ENCODE data around the gene SLC44A4.
"Not testable (repeated sequence)": the region's sequence is repeated elsewhere in the genome, so short reads cannot be mapped to it uniquely, and the experiment has no call there.

Gene SLC44A4

DNA sequence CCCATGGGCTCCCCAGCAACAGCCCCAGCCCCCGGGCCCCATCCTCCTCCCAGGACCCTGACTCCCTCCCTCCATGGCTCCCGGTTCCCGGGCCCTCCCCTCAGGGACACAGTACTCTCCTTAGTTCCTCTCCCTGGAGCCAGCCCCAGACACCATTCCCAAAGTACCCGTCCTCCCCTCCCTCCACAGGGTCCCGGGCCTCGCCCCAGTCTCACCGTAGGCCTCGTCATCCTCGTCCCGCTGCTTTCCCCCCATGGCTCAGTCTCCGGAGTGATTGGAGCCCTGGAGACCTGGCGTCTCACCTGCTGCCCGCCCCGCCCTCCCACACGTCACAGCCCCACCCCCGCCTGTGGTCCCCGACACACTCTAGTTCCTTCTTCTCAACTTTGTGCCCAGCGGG, at the start of gene SLC44A4:
Gene SLC44A4, minus strand, starts transcription at position 272 of the 400 bp plus-strand sequence. Its CDS starts 17 bp downstream, at position 255.
- no peak for DNase-seq

DNA sequence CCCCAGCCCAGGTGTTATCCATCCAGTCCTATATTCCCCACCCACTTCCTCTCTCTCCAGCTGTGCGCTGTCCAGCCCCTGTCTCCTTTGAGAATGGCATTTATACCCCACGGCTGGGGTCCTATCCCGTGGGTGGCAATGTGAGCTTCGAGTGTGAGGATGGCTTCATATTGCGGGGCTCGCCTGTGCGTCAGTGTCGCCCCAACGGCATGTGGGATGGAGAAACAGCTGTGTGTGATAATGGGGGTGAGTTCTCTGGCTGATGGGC, 49.8 kb upstream of the SLC44A4 start:
- no peak for DNase-seq

DNA sequence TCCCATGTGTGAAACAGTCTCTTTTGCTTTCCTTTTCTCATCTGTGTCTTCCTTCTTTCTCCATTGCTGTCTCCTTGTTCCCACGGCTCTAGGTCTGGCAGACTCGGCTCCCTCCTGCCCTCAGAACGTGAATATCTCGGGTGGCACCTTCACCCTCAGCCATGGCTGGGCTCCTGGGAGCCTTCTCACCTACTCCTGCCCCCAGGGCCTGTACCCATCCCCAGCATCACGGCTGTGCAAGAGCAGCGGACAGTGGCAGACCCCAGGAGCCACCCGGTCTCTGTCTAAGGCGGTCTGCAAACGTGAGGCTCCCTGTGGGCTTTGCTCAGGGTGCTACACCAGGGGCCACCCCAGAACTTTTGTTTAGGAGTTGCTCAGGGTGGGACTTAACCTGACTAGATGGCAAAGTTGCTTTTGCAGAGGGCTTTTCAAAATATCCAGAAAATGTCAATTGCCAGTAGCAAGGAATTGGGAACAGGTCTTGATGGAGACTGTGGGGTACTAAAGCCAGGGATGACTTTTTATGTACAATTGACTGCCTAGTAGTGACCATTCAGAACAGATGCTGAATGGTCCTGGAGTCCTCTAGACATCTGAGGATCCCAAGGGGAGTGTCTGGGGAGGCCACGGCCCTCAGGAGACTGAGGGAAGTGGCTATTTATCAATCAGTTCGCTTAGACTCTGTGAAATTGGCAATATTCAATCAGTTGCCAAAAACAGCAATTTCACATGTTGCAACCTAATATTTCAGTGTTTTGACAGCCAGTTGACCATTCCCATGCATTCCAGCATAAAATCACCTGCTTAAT, 49.3 kb upstream of the SLC44A4 start:
- DNase-seq: no peak

DNA sequence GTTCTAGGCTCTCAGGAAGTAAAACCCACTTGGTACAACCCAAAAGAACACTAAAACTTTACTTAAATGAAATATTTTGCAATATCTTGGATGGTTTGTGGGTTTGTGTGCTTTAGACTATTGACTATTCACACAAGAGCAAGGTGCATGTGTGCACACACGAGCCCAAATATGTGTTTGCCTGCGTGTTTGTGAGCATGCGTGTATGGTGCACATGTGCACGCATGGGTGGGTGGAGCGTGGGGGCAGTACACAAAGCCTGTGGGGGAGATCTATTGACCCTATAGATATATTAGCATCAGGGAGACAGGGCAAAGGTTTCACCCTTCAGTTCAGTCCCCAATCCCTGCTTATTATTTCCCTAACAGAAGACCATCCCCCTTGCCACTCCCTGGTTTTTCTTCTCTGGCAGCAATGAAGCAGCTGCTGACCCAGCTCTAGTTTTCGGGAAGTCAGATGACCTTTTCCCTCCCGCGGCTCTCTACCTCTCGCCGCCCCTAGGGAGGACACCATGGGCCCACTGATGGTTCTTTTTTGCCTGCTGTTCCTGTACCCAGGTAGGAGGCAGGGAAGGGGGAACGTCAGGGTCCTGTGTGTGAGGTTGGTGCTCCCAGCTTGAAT, 48.6 kb upstream of the SLC44A4 start, which contains the start of gene C2:
Gene C2, plus strand, starts transcription at position 476 of the 621 bp plus-strand sequence. Its CDS starts 36 bp downstream, at position 512.
- no peak for DNase-seq

DNA sequence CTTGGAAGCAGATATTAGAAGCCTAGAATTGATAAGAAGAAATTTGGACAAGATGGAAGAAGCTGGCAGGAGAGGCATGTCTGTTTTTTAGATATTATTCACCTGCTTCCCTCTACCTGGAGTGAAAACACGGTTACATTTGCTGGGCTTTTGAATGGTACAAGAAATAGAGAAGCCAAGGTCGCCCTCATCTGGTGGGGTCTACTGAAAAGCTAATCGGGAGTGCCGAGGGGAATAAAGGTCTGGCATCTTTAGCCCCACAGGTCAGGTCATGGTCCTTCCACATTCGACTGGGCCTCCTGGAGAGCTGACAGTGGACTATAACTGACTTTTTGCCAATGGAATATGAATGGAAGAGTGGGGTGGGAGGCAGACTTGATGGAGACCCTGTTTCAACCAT, 44.1 kb upstream of the SLC44A4 start:
- DNase-seq: no peak

DNA sequence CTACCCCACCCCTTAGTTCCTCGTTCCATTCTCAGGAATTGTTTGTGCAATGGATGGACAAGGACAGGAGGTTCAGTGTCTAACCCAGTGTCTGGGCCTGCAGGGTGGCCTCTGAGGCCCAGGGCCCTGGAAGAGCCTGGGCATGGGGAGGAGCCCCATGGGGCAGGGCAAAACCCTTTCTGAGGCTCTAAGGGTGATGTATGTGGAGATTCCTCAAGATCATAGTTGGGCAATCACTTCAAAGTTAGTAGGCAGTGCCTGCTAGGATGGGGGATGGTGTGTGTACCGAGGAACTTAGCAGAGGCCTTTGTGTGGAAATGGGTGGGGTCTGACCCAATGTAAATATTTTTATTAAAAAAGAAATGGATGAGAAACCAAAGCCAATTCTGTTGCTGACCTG, 42.0 kb upstream of the SLC44A4 start:
- no peak for DNase-seq

DNA sequence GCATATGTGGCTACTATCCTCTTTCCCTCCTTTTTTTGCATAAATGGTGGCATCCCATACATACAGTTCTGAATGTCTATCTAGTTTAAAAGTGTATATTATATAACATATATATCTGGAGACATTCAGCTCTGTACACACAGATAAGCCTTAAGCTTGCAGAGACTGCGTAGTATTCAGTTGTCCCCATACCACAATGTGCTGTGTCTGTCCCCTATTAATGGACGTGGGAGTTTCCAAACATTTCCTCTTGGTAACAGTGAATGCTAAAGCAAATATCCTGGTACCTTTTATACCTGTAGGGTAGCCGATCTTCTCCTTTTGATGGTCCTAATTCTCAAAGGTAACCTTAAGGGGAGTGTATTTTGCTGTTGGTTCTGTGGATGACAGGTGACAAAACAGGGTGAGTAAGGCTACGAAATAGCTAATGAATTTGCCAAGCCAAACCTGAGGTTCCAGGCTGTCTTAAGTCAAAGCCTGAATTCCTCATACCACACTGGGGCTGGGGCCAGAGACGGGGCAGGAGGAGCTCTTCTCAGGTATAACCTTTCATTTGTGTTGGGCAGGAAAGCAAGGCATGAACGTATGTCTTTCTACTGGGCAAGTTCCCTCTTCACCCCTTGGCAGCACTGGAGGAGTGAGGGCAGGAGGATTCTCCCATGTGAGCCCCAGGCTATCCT, 41.0 kb upstream of the SLC44A4 start:
- no peak for DNase-seq

DNA sequence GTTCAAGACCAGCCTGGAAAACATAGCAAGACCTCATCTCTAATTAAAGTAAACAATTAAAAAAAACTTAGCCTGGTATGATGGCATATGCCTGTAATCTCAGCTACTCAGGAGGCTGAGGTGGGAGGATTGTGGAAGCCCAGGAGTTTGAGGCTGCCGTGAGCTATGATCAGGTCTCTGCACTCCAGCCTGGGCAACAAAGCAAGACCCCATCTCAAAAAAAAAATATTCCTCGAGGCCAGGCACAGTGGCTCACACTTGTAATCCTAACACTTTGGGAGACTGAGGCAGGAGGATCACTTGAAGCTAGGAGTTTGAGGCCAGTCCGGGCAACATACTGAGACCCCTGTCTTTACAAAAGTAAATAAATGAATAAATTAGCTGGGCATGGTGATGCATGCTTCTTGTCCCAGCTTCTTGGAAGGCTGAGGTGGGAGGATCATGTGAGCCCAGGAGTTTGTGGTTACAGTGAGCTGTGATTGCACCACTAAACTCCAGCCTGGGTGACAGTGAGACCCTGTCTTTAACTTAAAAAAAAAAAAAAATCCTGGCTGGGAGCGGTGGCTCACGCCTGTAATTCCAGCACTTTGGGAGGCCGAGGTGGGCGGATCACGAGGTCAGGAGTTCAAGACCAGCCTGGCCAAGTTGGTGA, 39.4 kb upstream of the SLC44A4 start:
- DNase-seq: no peak

DNA sequence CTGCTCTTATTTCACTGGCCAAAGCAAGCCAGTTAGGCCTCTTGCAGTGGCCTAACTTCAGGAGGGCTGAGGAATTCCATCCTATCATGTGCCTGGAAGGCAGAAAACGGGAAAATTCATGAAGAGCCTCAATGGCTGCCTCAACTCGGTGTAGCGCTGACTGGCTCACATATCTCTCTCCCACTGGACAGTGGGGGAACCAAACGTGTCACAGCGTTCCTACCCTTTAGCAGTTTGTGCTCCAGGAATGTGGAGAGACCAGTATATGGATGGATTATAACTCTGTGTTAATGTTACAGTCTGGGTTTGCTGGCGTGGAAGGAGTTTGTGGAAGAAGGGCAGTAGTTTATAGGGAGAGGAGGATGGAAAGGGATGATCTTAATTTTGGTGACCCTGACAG, 37.0 kb upstream of the SLC44A4 start:
- DNase-seq: no peak

DNA sequence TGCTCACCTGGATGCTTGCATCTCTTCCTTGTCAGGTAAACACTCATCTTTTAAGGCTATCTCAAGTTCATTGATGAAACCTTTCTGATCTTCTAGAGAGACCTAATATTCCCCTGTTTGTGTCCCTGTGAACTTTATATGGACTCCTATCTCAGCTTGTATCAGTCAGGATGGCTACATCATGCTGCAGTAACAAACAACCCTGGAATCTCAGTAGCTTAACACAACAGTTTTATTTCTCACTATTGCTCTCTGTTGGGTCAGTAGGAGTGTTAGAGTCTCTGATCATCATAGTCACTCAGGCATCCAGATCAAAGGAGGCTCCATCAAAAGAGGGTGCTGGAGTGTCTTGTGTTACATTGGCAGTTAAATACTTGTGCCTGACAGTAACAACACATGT, 36.6 kb upstream of the SLC44A4 start:
- DNase-seq: no peak

DNA sequence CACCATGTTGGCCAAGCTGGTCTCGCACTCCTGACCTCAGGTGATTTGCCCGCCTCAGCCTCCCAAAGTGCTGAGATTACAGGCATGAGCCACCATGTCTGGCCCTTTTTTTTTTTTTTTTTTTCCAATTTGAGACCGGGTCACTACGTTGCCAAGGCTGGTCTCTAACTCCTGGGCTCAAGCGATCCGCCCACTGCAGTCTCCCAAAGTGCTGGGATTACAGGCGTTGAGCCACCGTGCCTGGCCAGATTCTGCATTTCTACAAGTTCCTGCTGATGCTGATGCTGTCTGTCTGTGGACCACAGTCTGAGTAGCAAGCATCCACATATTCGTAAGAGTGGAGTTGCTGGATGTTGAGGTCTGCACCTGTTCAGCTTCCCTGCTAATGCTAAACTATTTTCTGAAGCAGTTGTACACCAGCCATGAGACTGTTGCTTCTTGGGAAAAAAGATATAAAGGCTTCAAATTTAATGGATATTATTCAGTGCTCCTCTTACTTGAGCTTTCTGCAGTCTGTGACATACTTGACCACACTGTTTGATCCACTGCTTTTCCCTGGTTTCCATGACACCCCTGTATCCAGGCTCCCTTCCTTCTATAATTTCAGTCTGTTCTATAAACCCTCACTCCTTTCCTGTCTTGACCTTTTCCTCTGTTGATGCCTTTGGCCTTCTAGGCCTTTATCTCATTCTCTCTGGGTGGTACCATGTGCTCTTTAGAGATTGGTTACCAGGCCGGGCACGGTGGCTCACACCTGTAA, 33.2 kb upstream of the SLC44A4 start:
- no peak for DNase-seq

DNA sequence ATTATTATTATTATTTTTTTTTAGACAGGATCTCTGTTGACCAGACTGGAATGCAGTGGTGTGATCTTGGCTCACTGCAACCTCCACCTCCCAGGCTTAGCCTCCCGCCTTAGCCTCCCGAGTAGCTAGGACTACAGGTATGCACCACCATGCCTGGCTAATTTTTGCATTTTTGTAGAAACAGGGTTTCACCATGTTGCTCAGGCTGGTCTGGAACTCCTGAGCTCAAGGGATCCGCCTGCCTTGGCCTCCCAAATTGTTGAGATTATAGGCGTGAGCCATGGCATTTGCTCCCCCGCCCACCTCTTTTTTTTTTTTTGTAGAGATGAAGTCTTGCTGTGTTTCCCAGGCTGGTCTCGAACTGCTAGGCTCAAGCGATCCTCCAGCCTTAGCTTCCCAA, 30.5 kb upstream of the SLC44A4 start:
- not testable (repeated sequence) for DNase-seq

DNA sequence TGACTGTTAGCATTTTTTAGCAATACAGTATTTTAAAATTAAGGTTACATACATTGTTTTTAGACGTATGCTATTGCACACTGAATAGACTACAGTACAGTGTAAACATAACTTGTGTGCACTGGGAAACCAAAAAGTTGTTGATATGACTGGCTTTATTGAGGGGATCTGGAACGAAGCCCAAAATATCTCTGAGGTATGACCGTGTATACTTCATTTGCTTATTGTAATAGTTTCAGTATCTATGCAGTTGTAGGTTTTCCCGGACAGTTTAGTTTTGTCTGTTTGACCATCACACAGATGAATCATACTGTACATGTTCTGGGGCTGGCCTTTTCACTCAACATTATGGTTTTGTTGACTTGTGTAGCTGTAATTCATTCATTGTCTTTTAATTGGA, 30.0 kb upstream of the SLC44A4 start:
- DNase-seq: no peak

DNA sequence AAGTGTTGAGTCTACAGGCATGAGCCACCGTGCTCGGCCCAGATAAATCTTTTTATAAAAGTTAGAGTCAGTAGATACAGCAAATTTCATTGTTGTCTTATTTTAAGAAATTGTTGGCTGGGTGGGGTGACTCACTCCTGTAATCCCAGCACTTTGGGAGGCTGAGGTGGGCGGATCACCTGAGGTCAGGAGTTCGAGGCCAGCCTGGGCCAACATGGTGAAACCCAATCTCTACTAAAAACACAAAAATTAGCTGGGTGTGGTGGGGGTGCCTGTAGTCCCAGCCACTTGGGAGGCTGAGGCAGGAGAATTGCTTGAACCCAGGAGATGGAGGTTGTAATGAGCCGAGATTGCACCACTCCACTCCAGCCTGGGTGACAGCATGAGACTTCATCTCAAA, 29.5 kb upstream of the SLC44A4 start:
- not testable (repeated sequence) for DNase-seq

DNA sequence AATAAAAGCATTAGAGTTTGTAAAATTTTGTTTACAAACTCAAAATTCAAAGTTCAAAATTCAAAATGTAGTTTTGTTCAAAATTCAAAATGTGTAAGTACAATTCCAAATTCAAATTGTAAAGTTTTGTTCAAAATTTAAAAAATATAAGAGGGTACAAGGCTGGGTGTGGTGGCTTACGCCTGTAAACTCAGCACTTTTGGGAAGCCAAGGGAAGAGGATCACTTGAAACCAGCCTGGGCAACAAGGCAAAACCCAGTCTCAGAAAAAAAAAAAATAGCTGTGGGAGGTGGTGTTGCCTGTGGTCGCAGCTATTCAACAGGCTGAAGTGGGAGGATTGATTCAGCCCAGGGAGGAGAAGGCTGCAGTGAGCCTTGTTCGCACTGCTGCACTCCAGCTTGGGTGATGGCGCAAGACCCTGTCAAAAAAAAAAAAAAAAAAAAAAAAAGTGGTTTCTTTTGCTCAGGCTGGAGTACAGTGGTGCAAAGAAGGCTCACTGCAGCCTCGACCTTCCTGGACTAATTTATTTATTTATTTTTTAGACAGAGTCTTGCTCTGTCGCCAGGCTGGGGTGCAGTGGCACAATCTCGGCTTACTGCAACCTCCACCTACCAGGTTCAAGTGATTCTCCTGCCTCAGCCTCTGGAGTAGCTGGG, 28.5 kb upstream of the SLC44A4 start:
- DNase-seq: no peak

DNA sequence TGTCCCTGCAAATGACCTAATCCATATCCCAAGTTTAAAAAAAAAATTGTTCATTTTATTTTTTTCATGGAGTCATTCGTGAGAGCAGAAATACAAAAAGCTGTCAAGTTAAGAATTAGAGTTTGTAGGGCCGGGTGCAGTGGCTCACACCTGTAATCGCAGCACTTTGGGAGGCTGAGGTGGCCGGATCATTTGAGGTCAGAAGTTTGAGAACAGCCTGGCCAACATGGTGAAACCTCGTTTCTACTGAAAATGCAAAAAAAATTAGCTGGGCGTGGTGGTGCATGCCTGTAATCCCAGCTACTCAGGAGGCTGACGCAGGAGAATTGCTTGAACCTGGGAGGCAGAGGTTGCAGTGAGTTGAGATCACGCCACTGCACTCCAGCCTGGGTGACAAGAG, 27.9 kb upstream of the SLC44A4 start:
- DNase-seq: not testable (repeated sequence)

DNA sequence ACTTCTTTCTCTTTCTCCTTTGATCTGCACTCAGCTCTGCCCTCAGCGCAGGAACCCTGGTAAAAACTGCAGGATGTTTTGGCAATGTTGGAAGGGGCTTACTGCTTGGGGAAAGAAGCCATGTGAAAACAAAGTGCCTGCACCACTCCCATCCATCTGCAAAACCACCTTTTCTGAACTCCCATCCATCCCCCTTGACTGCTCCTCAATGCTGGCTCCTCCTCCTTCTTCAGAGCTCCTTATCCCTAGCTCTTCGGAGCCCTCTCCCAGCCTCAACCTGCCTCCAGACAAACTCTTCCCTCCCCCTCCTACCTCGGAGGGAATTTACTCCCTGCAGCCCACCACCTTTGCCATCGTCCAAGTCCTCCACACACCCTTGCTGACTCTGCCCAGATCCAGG, 27.3 kb upstream of the SLC44A4 start:
- DNase-seq: no peak

DNA sequence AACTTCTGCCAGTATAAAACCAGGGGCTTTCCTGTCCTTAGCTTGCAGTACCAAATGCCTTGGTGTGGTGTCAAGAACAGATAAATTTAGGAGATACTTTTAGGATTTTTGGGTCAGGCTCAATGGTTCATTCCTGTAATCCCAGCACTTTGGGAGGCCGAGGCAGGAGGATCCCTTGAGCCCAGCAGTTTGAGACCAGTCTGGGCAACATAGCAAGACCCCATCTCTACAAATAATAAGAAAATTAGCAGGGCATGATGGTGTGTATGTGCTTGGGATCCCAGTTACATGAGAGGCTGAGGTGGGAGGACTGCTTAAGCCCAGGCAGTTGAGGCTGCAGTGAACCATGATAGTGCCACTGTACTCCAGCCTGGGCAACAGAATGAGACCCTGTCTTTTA, 26.2 kb upstream of the SLC44A4 start:
- DNase-seq: no peak

DNA sequence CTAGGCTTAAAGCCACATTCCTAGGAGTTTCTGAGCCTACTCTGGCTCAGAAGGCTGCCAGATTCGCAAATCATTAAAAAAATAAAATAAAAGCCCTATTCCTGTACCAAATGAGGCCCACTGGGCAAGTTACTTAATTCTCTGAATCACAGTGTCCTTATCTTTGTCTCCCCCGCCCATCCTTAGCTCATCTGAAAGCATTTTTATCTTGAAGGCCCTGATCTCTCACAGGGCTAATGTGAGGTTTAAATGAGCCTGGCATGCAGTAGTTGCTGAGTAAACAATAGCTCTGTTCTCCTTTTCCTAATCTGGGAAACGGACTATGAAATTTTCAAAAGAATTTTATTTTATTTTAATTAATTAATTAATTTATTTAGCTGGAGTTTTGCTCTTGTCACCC, 25.2 kb upstream of the SLC44A4 start:
- DNase-seq: no peak

DNA sequence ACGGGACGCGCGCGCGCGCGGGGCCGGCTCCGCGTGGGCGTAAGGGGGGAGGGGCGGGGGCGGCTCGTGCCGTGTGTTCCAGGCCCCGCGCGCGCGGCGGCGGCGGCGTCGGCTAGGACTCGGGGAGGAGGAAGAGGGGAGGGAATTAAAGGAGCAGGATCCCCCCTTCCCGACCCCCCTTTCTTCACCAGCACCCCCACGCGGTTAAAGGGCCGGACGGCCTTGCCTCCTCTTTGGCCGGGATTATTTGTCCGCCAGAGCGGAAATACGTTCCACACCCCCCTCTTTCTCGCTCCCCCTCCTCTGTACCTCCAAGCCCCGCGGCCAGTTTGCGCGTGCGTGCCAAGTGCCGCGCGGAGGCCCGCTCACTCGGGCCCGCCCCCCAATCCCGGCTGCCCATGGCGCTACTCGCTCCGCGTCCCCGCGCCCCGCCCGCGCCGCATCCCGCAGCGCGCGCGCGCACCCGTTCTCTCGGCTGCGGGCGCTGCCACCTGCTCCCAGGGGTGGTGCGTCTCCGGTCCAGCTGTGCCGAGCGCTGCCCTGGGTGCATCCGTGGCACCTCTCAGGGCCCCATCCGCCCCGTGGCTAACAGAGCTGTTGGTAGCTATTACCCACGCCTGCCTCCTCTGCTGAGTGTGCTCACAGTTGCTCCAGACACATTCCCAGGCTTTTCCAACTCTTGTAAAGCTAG, 23.3 kb upstream of the SLC44A4 start, which contains the start of gene ZBTB12:
Gene ZBTB12, minus strand, starts transcription at position 134 of the 691 bp plus-strand sequence. CDS start 781 bp downstream, outside the sequence.
- DNase-seq: peak; percentile 80

DNA sequence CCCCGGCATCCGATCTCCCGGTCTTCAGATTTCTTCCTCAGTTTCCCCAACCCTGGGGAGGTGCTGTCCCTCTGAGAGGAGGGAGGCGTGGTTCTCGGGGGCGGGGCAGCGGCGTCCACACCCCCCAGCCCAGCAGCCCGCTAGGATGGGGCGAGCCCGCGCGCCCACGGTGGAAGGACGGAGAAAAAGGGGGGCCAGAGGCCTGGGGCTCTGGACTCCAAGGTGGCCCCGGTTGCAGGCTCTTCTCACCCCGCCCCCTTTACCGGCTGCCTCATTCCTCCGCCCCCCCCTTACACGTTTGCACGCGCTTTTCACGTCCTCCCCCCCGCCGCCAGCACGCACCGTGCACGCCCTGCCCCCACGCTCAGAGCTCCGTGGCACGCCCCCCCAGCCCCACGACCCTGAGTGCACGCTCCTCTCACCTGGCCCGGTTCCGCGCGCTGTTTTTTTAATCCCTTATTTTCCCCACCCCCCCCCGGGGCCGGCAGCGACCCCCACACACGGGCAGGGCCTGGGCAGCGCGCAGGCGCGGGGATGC, 22.7 kb upstream of the SLC44A4 start:
- DNase-seq: peak; percentile 55
